Measurements from ENCODE around the gene C2orf74. TPM values are rescaled to one million over a fixed set of nuclear protein-coding genes. Genes with fewer than 3 reads are reported as not detected.

C2orf74 gene
- total RNA-seq, 1 experiment from 2014 or later, result 7.7 TPM

DNA sequence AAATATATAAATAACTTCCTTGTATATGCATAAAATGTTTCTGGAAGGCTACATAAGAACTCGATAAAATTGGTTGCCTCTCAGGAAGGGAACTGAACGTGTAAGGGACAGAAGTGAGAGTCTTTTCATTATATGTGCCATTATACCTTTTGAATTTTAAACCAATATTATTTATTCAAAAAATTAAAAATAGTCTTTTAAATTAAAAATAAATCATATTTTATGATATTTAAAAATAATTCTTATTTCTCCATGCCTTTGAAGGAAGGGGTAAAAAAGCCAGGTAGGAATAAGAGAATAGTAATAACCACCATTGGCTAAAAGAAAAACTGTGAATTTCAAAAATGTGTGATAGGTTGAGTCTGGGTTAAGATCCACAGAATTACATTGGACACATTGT lies 45.7 kb upstream of the C2orf74 start:
- H3K9me3 ChIP-seq (ENCODE audit: control insufficient read depth, insufficient read depth, low read depth, low read length), result no peaks in the 10 kb centered on the region
- no peaks in the 10 kb centered on the region for H3K27me3 ChIP-seq (ENCODE audit: control insufficient read depth, insufficient read depth, low read length)
- ChIA-PET POLR2A (no interaction called here), CTCF (no interaction called here)
- DNase-seq (ENCODE audit: low read depth, low spot score), result no peak
- no peaks in the 10 kb centered on the region for H3K36me3 ChIP-seq (ENCODE audit: control insufficient read depth, insufficient read depth, low read length)
- in situ Hi-C loops (cut with HindIII; ENCODE audit: low pct_unique_long_range_greater_than_20kb, low sequenced_read_pairs) (no loop called here), intact Hi-C loops (cut with micrococcal nuclease; ENCODE audit: unreplicated experiment) (no loop called here)
- no peak for ATAC-seq
- TF ChIP-seq, protein P1, sequence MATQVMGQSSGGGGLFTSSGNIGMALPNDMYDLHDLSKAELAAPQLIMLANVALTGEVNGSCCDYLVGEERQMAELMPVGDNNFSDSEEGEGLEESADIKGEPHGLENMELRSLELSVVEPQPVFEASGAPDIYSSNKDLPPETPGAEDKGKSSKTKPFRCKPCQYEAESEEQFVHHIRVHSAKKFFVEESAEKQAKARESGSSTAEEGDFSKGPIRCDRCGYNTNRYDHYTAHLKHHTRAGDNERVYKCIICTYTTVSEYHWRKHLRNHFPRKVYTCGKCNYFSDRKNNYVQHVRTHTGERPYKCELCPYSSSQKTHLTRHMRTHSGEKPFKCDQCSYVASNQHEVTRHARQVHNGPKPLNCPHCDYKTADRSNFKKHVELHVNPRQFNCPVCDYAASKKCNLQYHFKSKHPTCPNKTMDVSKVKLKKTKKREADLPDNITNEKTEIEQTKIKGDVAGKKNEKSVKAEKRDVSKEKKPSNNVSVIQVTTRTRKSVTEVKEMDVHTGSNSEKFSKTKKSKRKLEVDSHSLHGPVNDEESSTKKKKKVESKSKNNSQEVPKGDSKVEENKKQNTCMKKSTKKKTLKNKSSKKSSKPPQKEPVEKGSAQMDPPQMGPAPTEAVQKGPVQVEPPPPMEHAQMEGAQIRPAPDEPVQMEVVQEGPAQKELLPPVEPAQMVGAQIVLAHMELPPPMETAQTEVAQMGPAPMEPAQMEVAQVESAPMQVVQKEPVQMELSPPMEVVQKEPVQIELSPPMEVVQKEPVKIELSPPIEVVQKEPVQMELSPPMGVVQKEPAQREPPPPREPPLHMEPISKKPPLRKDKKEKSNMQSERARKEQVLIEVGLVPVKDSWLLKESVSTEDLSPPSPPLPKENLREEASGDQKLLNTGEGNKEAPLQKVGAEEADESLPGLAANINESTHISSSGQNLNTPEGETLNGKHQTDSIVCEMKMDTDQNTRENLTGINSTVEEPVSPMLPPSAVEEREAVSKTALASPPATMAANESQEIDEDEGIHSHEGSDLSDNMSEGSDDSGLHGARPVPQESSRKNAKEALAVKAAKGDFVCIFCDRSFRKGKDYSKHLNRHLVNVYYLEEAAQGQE (IDR thresholded peaks at IDR 0.05; ENCODE audit: insufficient read depth in 1 of 2, low read depth in 2 of 2, low read length in 1 of 2), result no peak
- TF ChIP-seq SIN3A (IDR thresholded peaks at IDR 0.05; ENCODE audit: borderline replicate concordance, insufficient read depth, low read depth, low read length), result no peak
- BruUV-seq (replicated peaks), result no TSS peak
- no peaks in the 10 kb centered on the region for H3K4me1 ChIP-seq (ENCODE audit: control insufficient read depth, insufficient read depth, low read length)
- H3K27ac ChIP-seq (ENCODE audit: low read length), result no peak overlapping the region
- no peak overlapping the region for H3K4me3 ChIP-seq (ENCODE audit: low read depth in 2 of 2, low read length in 2 of 2)

- H3K4me3 ChIP-seq (ENCODE audit: low read depth in 2 of 2, low read length in 2 of 2), result no peak overlapping the region
- in situ Hi-C loops (cut with HindIII; ENCODE audit: low pct_unique_long_range_greater_than_20kb, low sequenced_read_pairs) (no loop called here), intact Hi-C loops (cut with micrococcal nuclease; ENCODE audit: unreplicated experiment) (no loop called here)
- H3K4me1 ChIP-seq (ENCODE audit: control insufficient read depth, insufficient read depth, low read length), result no peaks in the 10 kb centered on the region
- POLR2A ChIA-PET, result no interaction called here
- CTCF ChIA-PET, result no interaction called here
- H3K27ac ChIP-seq (ENCODE audit: low read length), result no peak overlapping the region
- H3K27me3 ChIP-seq (ENCODE audit: control insufficient read depth, insufficient read depth, low read length), result no peaks in the 10 kb centered on the region
- BruUV-seq (replicated peaks), result no TSS peak
- H3K36me3 ChIP-seq (ENCODE audit: control insufficient read depth, insufficient read depth, low read length), result no peaks in the 10 kb centered on the region
- H3K9me3 ChIP-seq (ENCODE audit: control insufficient read depth, insufficient read depth, low read depth, low read length), result no peaks in the 10 kb centered on the region
- ATAC-seq (no peak), DNase-seq (ENCODE audit: low read depth, low spot score) (no peak)
- TF ChIP-seq, protein P1 (IDR thresholded peaks at IDR 0.05; ENCODE audit: insufficient read depth in 1 of 2, low read depth in 2 of 2, low read length in 1 of 2), result no peak
- TF ChIP-seq, protein P2, sequence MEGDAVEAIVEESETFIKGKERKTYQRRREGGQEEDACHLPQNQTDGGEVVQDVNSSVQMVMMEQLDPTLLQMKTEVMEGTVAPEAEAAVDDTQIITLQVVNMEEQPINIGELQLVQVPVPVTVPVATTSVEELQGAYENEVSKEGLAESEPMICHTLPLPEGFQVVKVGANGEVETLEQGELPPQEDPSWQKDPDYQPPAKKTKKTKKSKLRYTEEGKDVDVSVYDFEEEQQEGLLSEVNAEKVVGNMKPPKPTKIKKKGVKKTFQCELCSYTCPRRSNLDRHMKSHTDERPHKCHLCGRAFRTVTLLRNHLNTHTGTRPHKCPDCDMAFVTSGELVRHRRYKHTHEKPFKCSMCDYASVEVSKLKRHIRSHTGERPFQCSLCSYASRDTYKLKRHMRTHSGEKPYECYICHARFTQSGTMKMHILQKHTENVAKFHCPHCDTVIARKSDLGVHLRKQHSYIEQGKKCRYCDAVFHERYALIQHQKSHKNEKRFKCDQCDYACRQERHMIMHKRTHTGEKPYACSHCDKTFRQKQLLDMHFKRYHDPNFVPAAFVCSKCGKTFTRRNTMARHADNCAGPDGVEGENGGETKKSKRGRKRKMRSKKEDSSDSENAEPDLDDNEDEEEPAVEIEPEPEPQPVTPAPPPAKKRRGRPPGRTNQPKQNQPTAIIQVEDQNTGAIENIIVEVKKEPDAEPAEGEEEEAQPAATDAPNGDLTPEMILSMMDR (IDR thresholded peaks at IDR 0.05), result no peak
- TF ChIP-seq TCF7L2 (IDR thresholded peaks at IDR 0.05; ENCODE audit: low read depth, low read length) (no peak), SIN3A (IDR thresholded peaks at IDR 0.05; ENCODE audit: borderline replicate concordance, insufficient read depth, low read depth, low read length) (no peak), POLR2AphosphoS5 (IDR thresholded peaks at IDR 0.05; ENCODE audit: low read depth, low read length) (no peak)
Observed at GRCh38 chr2:61117534-61117933, 44.5 kb upstream of the C2orf74 start.
